ENCODE data around the gene TRIM38.

Gene TRIM38

GRCh38 chr6:26033085-26033940, 70.7 kb downstream of the TRIM38 start (continued):
- 0 out of 2 replicates have a peak, but pooled peaks have one; percentile 27 for TF ChIP-seq ZXDB (tag by site-specific recombination; IDR thresholded peaks at IDR 0.05)
- TF ChIP-seq ZBTB8A (tag by site-specific recombination; IDR thresholded peaks at IDR 0.05), result no peak
- TF ChIP-seq ZBTB17 (tag by site-specific recombination; IDR thresholded peaks at IDR 0.05), result peak; percentile 96
- 0 out of 2 replicates have a peak, but pooled peaks have one; percentile 50 for TF ChIP-seq HOXD13 (CRISPR knock-in tag; IDR thresholded peaks at IDR 0.05; ENCODE audit: borderline replicate concordance)
- no peak for TF ChIP-seq AEBP2 (tag by site-specific recombination; IDR thresholded peaks at IDR 0.05; ENCODE audit: borderline replicate concordance)
- TF ChIP-seq ZNF510 (tag by site-specific recombination; IDR thresholded peaks at IDR 0.05; ENCODE audit: insufficient replicate concordance), result no peak
- TF ChIP-seq REST (tag by site-specific recombination; IDR thresholded peaks at IDR 0.05), result no peak
- no peak for TF ChIP-seq ZNF266 (tag by site-specific recombination; IDR thresholded peaks at IDR 0.05; ENCODE audit: low read depth)
- 0 out of 2 replicates have a peak, but pooled peaks have one; percentile 48 for TF ChIP-seq KLF9 (tag by site-specific recombination; IDR thresholded peaks at IDR 0.05; ENCODE audit: low read depth)
- no peak for TF ChIP-seq KLF7 (tag by site-specific recombination; IDR thresholded peaks at IDR 0.05; ENCODE audit: borderline replicate concordance)
- no peak for TF ChIP-seq ZNF830 (tag by site-specific recombination; IDR thresholded peaks at IDR 0.05; ENCODE audit: low read depth)
- TF ChIP-seq ZSCAN18 (tag by site-specific recombination; IDR thresholded peaks at IDR 0.05), result no peak
- TF ChIP-seq OSR2 (tag by site-specific recombination; IDR thresholded peaks at IDR 0.05), result no peak
- no peak for TF ChIP-seq ZNF571 (tag by site-specific recombination; IDR thresholded peaks at IDR 0.05)
- no peak for TF ChIP-seq TSHZ1 (tag by site-specific recombination; IDR thresholded peaks at IDR 0.05; ENCODE audit: borderline replicate concordance)
- TF ChIP-seq ZNF704 (tag by site-specific recombination; IDR thresholded peaks at IDR 0.05), result no peak
- TF ChIP-seq ZNF544 (tag by site-specific recombination; IDR thresholded peaks at IDR 0.05), result no peak
- TF ChIP-seq ZSCAN23 (tag by site-specific recombination; IDR thresholded peaks at IDR 0.05), result no peak
- TF ChIP-seq ZNF354C (tag by site-specific recombination; IDR thresholded peaks at IDR 0.05; ENCODE audit: borderline replicate concordance, low read depth), result no peak
- no peak for TF ChIP-seq ZNF138 (tag by site-specific recombination; IDR thresholded peaks at IDR 0.05; ENCODE audit: borderline replicate concordance)
- TF ChIP-seq ZNF596 (tag by site-specific recombination; IDR thresholded peaks at IDR 0.05), result no peak
- TF ChIP-seq ZNF449 (tag by site-specific recombination; IDR thresholded peaks at IDR 0.05), result 0 out of 2 replicates have a peak, but pooled peaks have one; percentile 35
- TF ChIP-seq RBAK (tag by site-specific recombination; IDR thresholded peaks at IDR 0.05), result no peak
- peak; percentile 59; the same call in 1 of the 2 replicates for TF ChIP-seq ZFP37 (tag by site-specific recombination; IDR thresholded peaks at IDR 0.05)
- TF ChIP-seq ZNF223 (tag by site-specific recombination; IDR thresholded peaks at IDR 0.05), result no peak
- TF ChIP-seq ZNF184 (tag by site-specific recombination; IDR thresholded peaks at IDR 0.05), result no peak
